ENCODE results near the gene SPARC.

DNA sequence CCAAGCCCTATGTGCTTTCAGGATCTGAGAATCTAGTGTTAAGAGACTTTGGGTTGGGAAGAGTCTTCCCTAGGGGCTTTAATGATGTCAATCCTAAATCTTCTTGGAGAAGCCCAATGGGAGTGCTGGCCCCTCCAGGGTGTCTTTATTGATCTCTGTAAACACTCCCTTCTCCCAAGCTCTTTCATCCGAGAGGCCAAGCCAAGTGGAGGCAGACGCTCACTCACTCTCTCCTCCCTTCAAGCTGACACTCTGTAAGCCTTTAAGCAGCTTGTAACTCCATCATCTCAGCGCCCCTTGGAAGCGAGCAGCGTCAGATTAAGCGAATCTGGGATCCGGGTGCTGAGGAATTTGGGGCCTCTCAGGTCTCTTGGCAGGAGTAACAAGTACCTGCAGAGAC is 37.7 kb downstream of the SPARC start:
- TF ChIP-seq, protein P1, sequence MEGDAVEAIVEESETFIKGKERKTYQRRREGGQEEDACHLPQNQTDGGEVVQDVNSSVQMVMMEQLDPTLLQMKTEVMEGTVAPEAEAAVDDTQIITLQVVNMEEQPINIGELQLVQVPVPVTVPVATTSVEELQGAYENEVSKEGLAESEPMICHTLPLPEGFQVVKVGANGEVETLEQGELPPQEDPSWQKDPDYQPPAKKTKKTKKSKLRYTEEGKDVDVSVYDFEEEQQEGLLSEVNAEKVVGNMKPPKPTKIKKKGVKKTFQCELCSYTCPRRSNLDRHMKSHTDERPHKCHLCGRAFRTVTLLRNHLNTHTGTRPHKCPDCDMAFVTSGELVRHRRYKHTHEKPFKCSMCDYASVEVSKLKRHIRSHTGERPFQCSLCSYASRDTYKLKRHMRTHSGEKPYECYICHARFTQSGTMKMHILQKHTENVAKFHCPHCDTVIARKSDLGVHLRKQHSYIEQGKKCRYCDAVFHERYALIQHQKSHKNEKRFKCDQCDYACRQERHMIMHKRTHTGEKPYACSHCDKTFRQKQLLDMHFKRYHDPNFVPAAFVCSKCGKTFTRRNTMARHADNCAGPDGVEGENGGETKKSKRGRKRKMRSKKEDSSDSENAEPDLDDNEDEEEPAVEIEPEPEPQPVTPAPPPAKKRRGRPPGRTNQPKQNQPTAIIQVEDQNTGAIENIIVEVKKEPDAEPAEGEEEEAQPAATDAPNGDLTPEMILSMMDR (IDR thresholded peaks at IDR 0.05): no peak
- TF ChIP-seq POLR2A (IDR thresholded peaks at IDR 0.05): no peak

All from uterus (tissue), 2 donors.